DLD1 (cell line): Measurements from ENCODE around the gene ERBB4.
"Not testable (repeated sequence)": the region's sequence is repeated elsewhere in the genome, so short reads cannot be mapped to it uniquely, and the experiment has no call there.

Experiments
- in situ Hi-C: cut with HindIII; loops from 2 replicates; pipeline ENCODE4 v1.10.0; 2017; ENCODE audit warnings: low sequenced_read_pairs

ERBB4 gene

GRCh38 chr2:212530373-212530772 is 8.2 kb downstream of the ERBB4 start:
- in situ Hi-C loops: no loop called here

GRCh38 chr2:212528106-212528856 is 10.3 kb downstream of the ERBB4 start:
- in situ Hi-C loops: no loop called here

GRCh38 chr2:212526059-212526458 is 12.5 kb downstream of the ERBB4 start:
- in situ Hi-C loops: no loop called here

GRCh38 chr2:212523756-212524155 is 14.8 kb downstream of the ERBB4 start:
- in situ Hi-C loops: no loop called here

GRCh38 chr2:212520340-212520739 is 18.3 kb downstream of the ERBB4 start:
- in situ Hi-C loops: no loop called here

- in situ Hi-C loops: no loop called here
Observed at GRCh38 chr2:212517693-212518092, 20.9 kb downstream of the ERBB4 start.

- in situ Hi-C loops: no loop called here
Observed at GRCh38 chr2:212505586-212505985, 33.0 kb downstream of the ERBB4 start.

- in situ Hi-C loops: no loop called here
Observed at GRCh38 chr2:212495046-212495445, 43.6 kb downstream of the ERBB4 start.

GRCh38 chr2:212494418-212495020 is 44.1 kb downstream of the ERBB4 start:
- in situ Hi-C loops: no loop called here

GRCh38 chr2:212489719-212490346 is 48.8 kb downstream of the ERBB4 start:
- in situ Hi-C loops: no loop called here

GRCh38 chr2:212488611-212489010 is 50.0 kb downstream of the ERBB4 start:
- in situ Hi-C loops: no loop called here

GRCh38 chr2:212484563-212485080 is 54.0 kb downstream of the ERBB4 start:
- in situ Hi-C loops: no loop called here

- in situ Hi-C loops: no loop called here
Observed at GRCh38 chr2:212480447-212480846, 58.2 kb downstream of the ERBB4 start.

GRCh38 chr2:212477571-212477970 is 61.0 kb downstream of the ERBB4 start:
- in situ Hi-C loops: no loop called here

- in situ Hi-C loops: no loop called here
Observed at GRCh38 chr2:212473211-212473610, 65.4 kb downstream of the ERBB4 start.

GRCh38 chr2:212467551-212467950 is 71.1 kb downstream of the ERBB4 start:
- in situ Hi-C loops: not testable (repeated sequence)

- in situ Hi-C loops: no loop called here
Observed at GRCh38 chr2:212465456-212465855, 73.1 kb downstream of the ERBB4 start.

GRCh38 chr2:212461708-212462107 is 76.9 kb downstream of the ERBB4 start:
- in situ Hi-C loops: not testable (repeated sequence)

- in situ Hi-C loops: no loop called here
Observed at GRCh38 chr2:212454149-212454548, 84.5 kb downstream of the ERBB4 start.

GRCh38 chr2:212451786-212452231 is 86.8 kb downstream of the ERBB4 start:
- in situ Hi-C loops: no loop called here

GRCh38 chr2:212448698-212449097 is 89.9 kb downstream of the ERBB4 start:
- in situ Hi-C loops: no loop called here

- in situ Hi-C loops: no loop called here
Observed at GRCh38 chr2:212441821-212442220, 96.8 kb downstream of the ERBB4 start.
